ENCODE data around the gene SMIM35.

The SMIM35 gene

DNA sequence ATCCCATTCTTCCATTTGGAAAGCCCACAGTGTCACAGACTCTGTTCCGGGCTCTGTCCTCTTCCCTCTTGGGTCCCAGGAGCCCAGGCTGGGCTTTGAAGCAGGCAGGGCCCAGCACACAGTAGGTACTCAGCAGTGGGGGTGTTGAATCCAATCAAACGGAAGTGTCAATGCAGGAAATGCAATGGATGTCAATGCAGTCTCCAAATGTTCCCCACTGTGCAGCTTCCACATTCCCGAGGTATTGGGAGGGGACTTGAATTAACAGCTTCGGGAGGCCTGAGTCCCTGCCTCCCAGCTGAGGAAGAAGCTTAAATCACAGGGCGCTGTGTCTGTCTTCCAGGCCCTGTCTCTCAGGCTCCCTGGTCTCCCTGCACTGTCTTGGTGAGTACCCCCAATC is 21.8 kb upstream of the SMIM35 start:
- no peak for DNase-seq

GRCh38 chr11:118106789-118107335 is 20.1 kb upstream of the SMIM35 start:
- DNase-seq = no peak

DNA sequence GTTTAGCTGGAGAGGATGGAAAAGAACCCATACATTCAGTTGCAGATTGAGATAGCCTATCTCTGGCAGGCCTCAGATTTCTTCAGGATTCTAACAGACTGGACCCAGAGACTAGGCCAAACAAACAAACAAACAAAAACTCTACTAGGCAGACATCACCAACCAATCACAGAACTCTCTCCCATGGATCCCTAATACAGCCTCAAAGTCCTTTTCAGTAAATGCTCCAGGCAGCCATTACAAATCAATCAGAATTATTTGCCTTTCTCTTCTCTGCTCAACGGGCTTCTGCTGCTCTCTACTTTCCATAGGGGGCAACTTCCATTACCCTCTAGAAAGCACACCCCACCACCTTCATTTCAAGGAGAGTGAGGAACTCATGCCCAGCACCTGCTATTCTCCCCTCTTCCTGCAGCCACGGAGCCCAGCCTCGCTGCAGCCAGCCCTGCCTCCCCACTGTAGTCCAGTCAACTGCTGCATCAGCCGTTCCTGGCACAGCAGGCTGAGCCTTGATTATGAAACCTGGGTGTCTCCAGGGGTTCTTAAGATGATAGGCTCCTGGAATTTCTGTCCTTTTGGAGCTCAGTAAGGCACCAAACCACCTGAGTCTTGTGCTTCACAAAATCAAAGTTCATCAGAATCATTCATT is 19.0 kb upstream of the SMIM35 start:
- no peak for DNase-seq

- no peak for DNase-seq
Observed at GRCh38 chr11:118104491-118104890, 17.7 kb upstream of the SMIM35 start.

- no peak for DNase-seq
Observed at GRCh38 chr11:118102721-118103261, 16.0 kb upstream of the SMIM35 start.

- no peak for DNase-seq
Observed at GRCh38 chr11:118100691-118101232, 14.0 kb upstream of the SMIM35 start.

DNA sequence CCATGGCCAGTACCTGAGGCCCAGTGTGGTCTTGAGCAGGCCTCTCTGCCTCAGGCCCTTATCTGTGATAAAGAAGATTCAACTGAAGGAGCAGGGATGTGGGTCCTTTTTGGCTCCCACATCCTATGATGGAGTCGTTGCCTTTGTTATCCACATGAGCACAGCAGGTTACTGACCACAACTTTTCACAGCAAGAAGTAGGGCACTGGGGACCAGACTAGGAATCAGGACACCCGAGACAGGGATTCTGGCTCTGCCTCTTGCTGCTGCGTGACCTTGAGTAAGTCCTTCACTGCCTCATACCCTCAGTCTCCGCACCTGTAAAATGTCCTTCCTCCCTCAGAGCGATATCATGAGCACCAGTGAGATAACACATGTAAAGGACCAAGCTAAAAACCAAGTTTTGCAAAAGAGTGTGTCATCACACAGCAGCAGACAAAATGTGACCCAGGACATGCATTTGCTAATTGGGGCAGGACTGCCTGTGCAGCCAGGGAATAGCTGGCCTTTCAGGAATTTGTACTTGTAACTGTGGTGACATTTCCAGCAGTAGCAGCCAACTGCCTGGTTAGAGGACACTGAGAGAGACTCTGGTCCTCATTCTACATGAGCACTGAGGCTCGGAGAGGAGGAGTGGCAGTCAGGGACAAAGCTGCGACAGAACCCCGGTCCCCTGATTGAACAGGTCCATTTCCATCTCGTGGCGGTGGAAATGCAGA is 13.2 kb upstream of the SMIM35 start:
- no peak for DNase-seq

DNA sequence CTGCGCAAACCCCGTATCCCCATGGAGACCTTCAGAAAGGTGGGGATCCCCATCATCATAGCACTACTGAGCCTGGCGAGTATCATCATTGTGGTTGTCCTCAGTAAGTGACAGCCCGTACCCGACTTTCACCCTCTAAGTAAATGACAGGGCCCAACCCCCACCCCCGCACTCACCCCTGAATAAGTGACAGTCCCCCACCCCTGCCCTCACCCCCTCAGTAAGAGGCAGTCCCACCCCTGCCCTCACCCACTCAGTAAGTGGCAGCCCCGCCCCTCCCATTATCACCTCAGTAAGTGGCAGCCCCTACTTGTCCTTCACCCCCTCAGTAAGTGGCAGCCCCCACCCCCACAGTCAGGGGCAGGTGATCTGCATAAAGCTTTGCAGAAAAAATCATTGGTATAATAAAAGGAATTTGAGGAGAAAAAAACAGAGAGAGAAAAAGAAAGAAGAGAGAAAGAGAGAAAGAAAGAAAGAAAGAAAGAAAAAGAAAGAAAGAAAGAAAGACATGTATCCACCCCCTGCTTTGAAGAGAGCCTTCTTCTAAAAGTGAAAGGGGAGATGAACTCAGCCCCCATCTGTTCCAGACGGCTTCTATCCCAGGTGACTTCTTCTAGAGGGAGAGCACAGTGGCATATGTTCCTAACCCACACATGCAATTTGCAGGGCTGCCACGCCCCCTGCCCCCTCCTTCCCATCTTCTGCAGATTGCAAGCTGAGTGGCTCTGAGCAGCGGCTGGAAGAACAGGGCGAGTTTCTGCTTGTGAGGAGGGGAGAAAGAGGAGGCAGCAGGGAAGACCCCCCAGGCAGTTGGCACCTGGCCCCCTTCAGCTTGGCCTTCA is 12.5 kb upstream of the SMIM35 start:
- no peak for DNase-seq

GRCh38 chr11:118095967-118096367 is 9.2 kb upstream of the SMIM35 start:
- no peak for DNase-seq

DNA sequence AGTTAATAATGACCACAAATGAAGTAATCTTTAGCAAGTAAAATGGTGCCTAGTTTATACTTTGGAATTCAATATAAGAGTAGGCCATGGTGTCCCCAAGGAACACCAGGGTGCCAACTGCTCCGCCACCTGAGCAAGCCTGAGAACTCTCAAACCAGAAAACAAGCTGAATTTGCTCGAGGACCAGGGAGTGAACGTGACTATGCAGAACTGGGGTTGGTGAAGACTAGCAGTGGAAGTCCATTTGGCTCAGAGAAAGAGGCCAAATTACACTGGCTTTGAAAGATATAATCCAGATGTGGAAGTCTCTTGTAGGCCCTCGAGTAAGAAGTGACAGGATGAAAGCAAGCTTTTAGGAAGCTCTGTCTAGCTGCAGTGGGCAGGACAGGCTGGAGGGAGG is 8.7 kb upstream of the SMIM35 start:
- DNase-seq = no peak

- DNase-seq = no peak
Observed at GRCh38 chr11:118092907-118093571, 6.3 kb upstream of the SMIM35 start.

- DNase-seq = no peak
Observed at GRCh38 chr11:118091690-118092089, 4.9 kb upstream of the SMIM35 start.

- DNase-seq = no peak
Observed at GRCh38 chr11:118090545-118091162, 3.9 kb upstream of the SMIM35 start.

DNA sequence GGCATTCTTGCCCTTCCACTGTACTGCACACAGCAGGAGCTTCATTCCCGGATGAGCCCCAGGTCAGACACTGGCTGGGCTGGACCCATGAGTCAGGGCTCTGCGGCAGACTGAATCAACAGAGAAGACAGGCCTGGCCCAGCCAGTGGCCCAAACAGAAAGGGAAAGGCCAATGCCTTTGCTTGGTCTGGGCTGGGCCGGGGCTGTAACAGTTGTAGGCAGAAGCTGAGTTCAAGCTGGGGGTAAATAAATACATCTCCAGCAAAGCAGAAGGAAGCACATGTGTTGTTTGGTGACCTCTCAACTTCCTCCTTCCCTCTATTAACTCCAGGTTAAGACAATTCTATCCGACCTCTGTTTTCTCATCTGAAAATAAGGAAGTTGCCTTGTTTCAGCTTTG is 1.8 kb upstream of the SMIM35 start:
- no peak for DNase-seq

- DNase-seq = no peak
Observed at GRCh38 chr11:118087931-118088330, 1.2 kb upstream of the SMIM35 start.

GRCh38 chr11:118084656-118085055 is 2.1 kb downstream of the SMIM35 start:
- DNase-seq = no peak

- no peak for DNase-seq
Observed at GRCh38 chr11:118084247-118084646, 2.5 kb downstream of the SMIM35 start.

GRCh38 chr11:118082880-118083552 is 3.7 kb downstream of the SMIM35 start:
- no peak for DNase-seq

DNA sequence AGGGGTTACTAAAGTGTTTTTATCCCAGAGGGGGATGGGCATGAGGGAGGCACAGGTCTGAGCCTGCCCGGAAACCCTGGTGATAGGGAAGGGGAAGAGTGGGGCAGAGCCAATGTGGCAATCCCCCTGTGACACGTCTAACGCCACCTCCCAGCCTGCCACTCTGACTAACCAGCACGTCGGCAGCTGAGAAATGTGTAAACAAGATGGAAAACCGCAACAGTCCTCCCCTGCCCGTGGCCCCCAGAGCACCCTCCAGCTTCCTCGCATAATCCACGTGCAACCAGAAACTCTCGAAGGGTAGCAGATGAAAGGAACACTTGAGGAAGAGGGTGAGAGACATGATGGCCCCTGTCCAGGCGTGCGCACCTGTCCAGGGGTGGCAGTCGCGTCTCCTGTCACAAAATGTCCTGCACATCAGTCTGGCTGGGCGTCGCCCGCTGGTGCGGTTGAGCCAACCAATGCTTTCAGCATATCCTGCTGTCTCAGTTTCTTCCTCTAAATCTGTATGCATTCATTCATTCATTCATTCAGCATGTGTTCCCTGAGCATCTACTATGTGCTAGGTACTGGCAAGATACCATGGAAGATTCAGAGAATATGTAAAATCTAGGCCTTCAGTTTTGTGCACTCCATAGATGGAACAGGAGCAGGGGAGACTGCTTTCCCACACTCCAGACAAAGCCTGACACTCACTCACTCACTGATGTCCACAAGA is 5.4 kb downstream of the SMIM35 start:
- DNase-seq = no peak

GRCh38 chr11:118080296-118080695 is 6.5 kb downstream of the SMIM35 start:
- no peak for DNase-seq

GRCh38 chr11:118079491-118079890 is 7.3 kb downstream of the SMIM35 start:
- DNase-seq = no peak

All from NCI-H1092 (cell line).